Trophoblast cell (in vitro differentiated cells and primary cell): ENCODE results near the gene CASS4.
A peak's percentile ranks its signal among the peaks of the same experiment; 100 is the strongest.

Experiments
- DNase-seq, 2 donors: peaks; one replicate each; pipeline ENCODE4 v3.0.0-alpha.2; 2016
- H2AFZ ChIP-seq: 2 replicates; pipeline ENCODE4 v1.6.1; 2013; ENCODE audit warnings: low read length, moderate library complexity, mild to moderate bottlenecking; ENCODE audit not compliant: insufficient read depth, poor library complexity
- H2AK5ac ChIP-seq: 2 replicates; pipeline ENCODE4 v1.6.1; 2013; ENCODE audit warnings: mild to moderate bottlenecking, low read length
- H2BK120ac ChIP-seq: 2 replicates; pipeline ENCODE4 v1.6.1; 2013; ENCODE audit warnings: low read length, mild to moderate bottlenecking, moderate library complexity; ENCODE audit not compliant: insufficient read depth, poor library complexity
- H2BK12ac ChIP-seq: 2 replicates; pipeline ENCODE4 v1.6.1; 2013; ENCODE audit warnings: mild to moderate bottlenecking, low read length, moderate library complexity
- H2BK5ac ChIP-seq: 2 replicates; pipeline ENCODE4 v1.6.1; 2013; ENCODE audit warnings: low read length, low read depth, moderate library complexity, mild to moderate bottlenecking; ENCODE audit not compliant: poor library complexity
- H3K14ac ChIP-seq: 2 replicates; pipeline ENCODE4 v1.6.1; 2013; ENCODE audit warnings: mild to moderate bottlenecking, low read length
- H3K18ac ChIP-seq: 2 replicates; pipeline ENCODE4 v1.6.1; 2013; ENCODE audit warnings: mild to moderate bottlenecking, low read length
- H3K23ac ChIP-seq: 2 replicates; pipeline ENCODE4 v1.6.1; 2013; ENCODE audit warnings: low read length
- H3K27ac ChIP-seq: 2 replicates; pipeline ENCODE4 v1.5.1; 2013; ENCODE audit warnings: low read depth, mild to moderate bottlenecking, inconsistent platforms, low read length, moderate library complexity
- H3K27me3 ChIP-seq: 2 replicates; pipeline ENCODE4 v1.6.1; 2013; ENCODE audit warnings: inconsistent platforms, mild to moderate bottlenecking, low read length, moderate library complexity; ENCODE audit not compliant: insufficient read depth
- H3K36me3 ChIP-seq, 2 experiments: 1 replicate in 1 of 2; 2 replicates in 1 of 2; pipeline ENCODE4 v1.6.1; 2013; ENCODE audit warnings: low read length in 2 of 2, mild to moderate bottlenecking in 2 of 2, moderate library complexity in 1 of 2; ENCODE audit not compliant: insufficient read depth in 2 of 2, control insufficient read depth in 1 of 2
- H3K4ac ChIP-seq: 2 replicates; pipeline ENCODE4 v1.6.1; 2013; ENCODE audit warnings: low read depth, mild to moderate bottlenecking, low read length, moderate library complexity
- H3K4me1 ChIP-seq, 2 experiments: 1 replicate in 1 of 2; 2 replicates in 1 of 2; pipeline ENCODE4 v1.6.1; 2013; ENCODE audit warnings: low read length in 2 of 2, mild to moderate bottlenecking in 2 of 2, moderate library complexity in 1 of 2; ENCODE audit not compliant: insufficient read depth in 2 of 2, control insufficient read depth in 1 of 2
- H3K4me2 ChIP-seq: 2 replicates; pipeline ENCODE4 v1.6.1; 2013; ENCODE audit warnings: inconsistent platforms, mild to moderate bottlenecking, low read length, moderate library complexity
- H3K4me3 ChIP-seq: 2 replicates; pipeline ENCODE4 v1.5.1; 2013; ENCODE audit warnings: mild to moderate bottlenecking, low read depth, low read length, inconsistent platforms
- H3K79me1 ChIP-seq: one replicate; pipeline ENCODE4 v1.6.1; 2013; ENCODE audit warnings: low read length
- H3K79me2 ChIP-seq: 2 replicates; pipeline ENCODE4 v1.6.1; 2013; ENCODE audit warnings: low read length, mild to moderate bottlenecking; ENCODE audit not compliant: control insufficient read depth, insufficient read depth, poor library complexity
- H3K9ac ChIP-seq: 2 replicates; pipeline ENCODE4 v1.6.1; 2013; ENCODE audit warnings: mild to moderate bottlenecking, low read length
- H3K9me3 ChIP-seq: 2 replicates; pipeline ENCODE4 v1.6.1; 2013; ENCODE audit warnings: low read depth, mild to moderate bottlenecking, control low read depth, inconsistent platforms, low read length; ENCODE audit not compliant: insufficient read depth
- H4K12ac ChIP-seq: 2 replicates; pipeline ENCODE4 v1.6.1; 2013; ENCODE audit warnings: low read depth, mild to moderate bottlenecking, low read length, moderate library complexity
- H4K8ac ChIP-seq: 2 replicates; pipeline ENCODE4 v1.6.1; 2013; ENCODE audit warnings: low read depth, mild to moderate bottlenecking, low read length, moderate library complexity
- H4K91ac ChIP-seq: one replicate; pipeline ENCODE4 v1.6.1; 2013; ENCODE audit warnings: low read depth, mild to moderate bottlenecking, low read length, moderate library complexity
- WGBS: extraction: QIAGEN DNeasy Blood & Tissue Kit; methylation state at CpG from one replicate; pipeline ENCODE4 v1.1.7; 2013; ENCODE audit warnings: missing lambda C conversion rate; ENCODE audit not compliant: insufficient read length, insufficient coverage; ENCODE audit errors: extremely low coverage; 5-methylcytosine and 5-hydroxymethylcytosine counted together

Gene CASS4

DNA sequence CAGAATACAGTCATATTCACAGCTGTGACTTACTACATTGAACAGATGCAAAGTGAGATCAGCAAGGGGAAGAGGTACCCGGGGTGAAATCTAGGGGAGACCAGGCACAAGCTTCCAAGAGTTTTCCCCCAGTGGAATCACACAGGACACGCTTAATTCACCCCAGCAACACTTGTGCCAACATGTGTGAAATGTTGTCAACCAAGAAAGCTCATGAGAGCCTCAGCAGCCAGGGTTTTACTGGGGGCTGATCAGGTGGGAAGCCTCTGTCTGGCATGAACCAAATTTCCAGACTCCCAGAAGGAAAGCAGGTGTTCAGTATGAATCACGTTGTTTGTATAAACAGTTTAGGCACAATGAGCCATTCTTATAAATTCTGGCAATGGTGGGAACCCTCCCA lies 49.5 kb downstream of the CASS4 start:
- DNase-seq = no peak
- Histone ChIP-seq H3K18ac (no peak overlapping the region), H3K79me2 (no peaks in the 10 kb centered on the region), H4K12ac (no peak overlapping the region), H4K8ac (no peak overlapping the region), H3K14ac (no peak overlapping the region), H3K9me3 (peaks cover 4% of the 10 kb centered on the region), H2BK120ac (no peak overlapping the region), H3K4ac (no peak overlapping the region), H3K23ac (no peak overlapping the region), H3K4me3 (no peak overlapping the region), H3K9ac (no peak overlapping the region), H3K79me1 (no peaks in the 10 kb centered on the region), H3K27me3 (no peaks in the 10 kb centered on the region), H4K91ac (no peak overlapping the region), H3K36me3 (no peaks in the 10 kb centered on the region), H2BK12ac (no peak overlapping the region), H2AK5ac (no peak overlapping the region), H3K27ac (no peak overlapping the region), H2AFZ (no peak overlapping the region), H3K4me2 (no peak overlapping the region), H3K4me1 (no peaks in the 10 kb centered on the region), H2BK5ac (no peak overlapping the region)
- no CpG with 5 or more reads among the region's 3 CpGs for WGBS

DNA sequence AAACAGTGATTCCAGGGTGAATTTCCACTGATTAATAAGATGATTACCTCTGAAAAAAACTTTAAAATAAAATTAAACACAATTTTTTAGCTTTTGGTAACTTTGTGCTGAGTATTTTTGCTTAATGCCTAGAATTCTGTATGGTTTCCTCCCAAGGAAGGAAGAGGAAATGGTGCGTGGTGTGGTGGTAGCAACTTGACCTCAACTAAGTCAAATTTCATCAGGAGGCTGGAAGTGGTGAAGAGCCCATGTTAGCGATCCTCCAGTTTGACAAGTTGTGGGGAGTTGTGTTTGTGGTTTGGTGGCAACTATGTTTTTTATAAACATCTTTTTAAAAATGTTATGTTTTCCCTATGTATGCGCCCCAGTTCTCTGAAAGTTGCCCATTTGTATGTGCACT lies 51.4 kb downstream of the CASS4 start:
- H4K91ac ChIP-seq = no peak overlapping the region
- no peaks in the 10 kb centered on the region for H3K27me3 ChIP-seq
- no peak overlapping the region for H3K14ac ChIP-seq
- no peak overlapping the region for H2BK120ac ChIP-seq
- no peak overlapping the region for H4K8ac ChIP-seq
- no peak overlapping the region for H3K23ac ChIP-seq
- no peaks in the 10 kb centered on the region for H3K36me3 ChIP-seq
- H3K9me3 ChIP-seq = peaks cover 3% of the 10 kb centered on the region
- no peak overlapping the region for H3K4me2 ChIP-seq
- H3K9ac ChIP-seq = no peak overlapping the region
- DNase-seq = no peak
- H3K4ac ChIP-seq = no peak overlapping the region
- H3K27ac ChIP-seq = no peak overlapping the region
- no peak overlapping the region for H2AK5ac ChIP-seq
- H2AFZ ChIP-seq = no peak overlapping the region
- no peak overlapping the region for H3K4me3 ChIP-seq
- no peak overlapping the region for H4K12ac ChIP-seq
- no peaks in the 10 kb centered on the region for H3K79me2 ChIP-seq
- no CpG with 5 or more reads among the region's 3 CpGs for WGBS
- H3K18ac ChIP-seq = no peak overlapping the region
- no peaks in the 10 kb centered on the region for H3K79me1 ChIP-seq
- H2BK12ac ChIP-seq = no peak overlapping the region
- H3K4me1 ChIP-seq = peaks cover 0 to 2% of the 10 kb centered on the region in 2 experiments
- no peak overlapping the region for H2BK5ac ChIP-seq

DNA sequence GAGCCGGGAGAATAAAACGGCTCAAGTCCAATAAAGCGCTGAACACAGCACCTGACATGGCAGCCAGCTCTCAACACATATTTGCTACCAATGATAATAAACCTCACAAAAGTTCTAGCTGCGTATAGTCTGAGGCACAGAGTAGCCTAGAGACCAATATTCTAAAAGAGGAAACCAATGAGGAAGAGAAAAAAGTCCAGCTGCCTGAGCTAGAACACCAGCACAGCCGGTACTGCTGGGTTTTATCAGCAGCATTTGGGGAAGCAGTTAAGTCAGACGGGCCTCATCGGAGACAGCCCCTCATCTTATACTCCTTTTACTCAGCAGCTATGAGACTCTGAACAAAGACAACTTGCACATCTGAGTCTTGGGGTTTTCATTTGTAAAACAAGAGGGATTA lies 53.9 kb downstream of the CASS4 start:
- H3K79me2 ChIP-seq = peaks cover 2% of the 10 kb centered on the region
- H3K9ac ChIP-seq = no peak overlapping the region
- no peak overlapping the region for H2AK5ac ChIP-seq
- no peaks in the 10 kb centered on the region for H3K9me3 ChIP-seq
- no peak overlapping the region for H3K23ac ChIP-seq
- H3K18ac ChIP-seq = no peak overlapping the region
- H2AFZ ChIP-seq = no peak overlapping the region
- no peak for DNase-seq
- no peak overlapping the region for H3K4me2 ChIP-seq
- no peak overlapping the region for H4K12ac ChIP-seq
- H4K91ac ChIP-seq = no peak overlapping the region
- peaks cover 0 to 5% of the 10 kb centered on the region in 2 experiments for H3K36me3 ChIP-seq
- H3K27me3 ChIP-seq = no peaks in the 10 kb centered on the region
- no peak overlapping the region for H3K4ac ChIP-seq
- H4K8ac ChIP-seq = no peak overlapping the region
- peaks cover 2 to 6% of the 10 kb centered on the region in 2 experiments for H3K4me1 ChIP-seq
- H2BK120ac ChIP-seq = no peak overlapping the region
- no peak overlapping the region for H2BK5ac ChIP-seq
- no peak overlapping the region for H3K4me3 ChIP-seq
- peaks cover 2% of the 10 kb centered on the region for H3K79me1 ChIP-seq
- WGBS = no CpG with 5 or more reads among the region's 7 CpGs
- H2BK12ac ChIP-seq = no peak overlapping the region
- no peak overlapping the region for H3K27ac ChIP-seq
- no peak overlapping the region for H3K14ac ChIP-seq

- no peaks in the 10 kb centered on the region for H3K9me3 ChIP-seq
- H3K4me2 ChIP-seq = peak overlapping the region; percentile 89
- H4K8ac ChIP-seq = peak overlapping the region; percentile 77
- peak overlapping the region; percentile 96 for H3K4me3 ChIP-seq
- H3K14ac ChIP-seq = no peak overlapping the region
- H4K12ac ChIP-seq = peak overlapping the region; percentile 17
- DNase-seq = no peak
- H3K27me3 ChIP-seq = no peaks in the 10 kb centered on the region
- WGBS = no CpG with 5 or more reads among the region's 7 CpGs
- no peak overlapping the region for H3K4ac ChIP-seq
- no peak overlapping the region for H3K27ac ChIP-seq
- peak overlapping the region; percentile 80 for H3K9ac ChIP-seq
- H3K79me1 ChIP-seq = peaks cover 2% of the 10 kb centered on the region
- no peak overlapping the region for H4K91ac ChIP-seq
- H2BK120ac ChIP-seq = no peak overlapping the region
- H2AK5ac ChIP-seq = no peak overlapping the region
- no peak overlapping the region for H2BK12ac ChIP-seq
- H3K4me1 ChIP-seq = peaks cover 2 to 6% of the 10 kb centered on the region in 2 experiments
- H3K36me3 ChIP-seq = peaks cover 3 to 8% of the 10 kb centered on the region in 2 experiments
- H3K23ac ChIP-seq = no peak overlapping the region
- H2AFZ ChIP-seq = peak overlapping the region; percentile 32
- no peak overlapping the region for H3K18ac ChIP-seq
- H3K79me2 ChIP-seq = peaks cover 2% of the 10 kb centered on the region
- H2BK5ac ChIP-seq = no peak overlapping the region
These were observed 55.9 kb downstream of the CASS4 start for GRCh38 chr20:56467968-56468315.
